HL-60 (cell line): ENCODE results near the gene PCED1B.

ENCODE experiments used
- POLR2AphosphoS5 ChIP-seq: IDR thresholded peaks from 2 replicates; pipeline ENCODE4 v1.6.1; 2012; ENCODE audit warnings: low read depth
- SPI1 ChIP-seq: IDR thresholded peaks from 2 replicates; pipeline ENCODE4 v1.6.1; 2012; ENCODE audit warnings: low read depth, mild to moderate bottlenecking, borderline replicate concordance
- TF ChIP-seq, protein P1 (sequence below): IDR thresholded peaks from one replicate; pipeline ENCODE4 v1.5.1; 2011; ENCODE audit warnings: low read length, control low read depth, inconsistent platforms; ENCODE audit not compliant: insufficient read depth
- TF ChIP-seq, protein P2 (sequence below): IDR thresholded peaks from 2 replicates; pipeline ENCODE4 v1.6.1; 2012; ENCODE audit warnings: low read depth; ENCODE audit not compliant: insufficient replicate concordance

DNA sequence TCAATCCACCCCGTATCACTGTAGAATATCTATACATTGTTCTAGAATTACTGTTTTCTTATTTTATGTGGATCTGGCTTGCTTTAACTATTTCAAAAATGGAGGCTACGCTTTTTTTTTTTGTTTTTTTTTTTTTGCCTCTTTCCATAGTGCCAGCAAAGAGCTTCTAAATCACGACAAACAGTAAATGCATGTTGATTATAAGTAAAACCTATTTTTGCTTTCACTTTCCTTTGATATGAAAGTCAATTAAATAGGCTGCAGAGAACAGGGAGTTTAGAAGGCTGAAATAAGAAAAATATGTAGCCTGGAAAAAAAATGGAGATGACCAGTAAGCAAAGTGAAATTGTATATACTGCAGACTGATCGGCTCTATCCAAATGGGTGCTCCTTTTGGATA lies 112.6 kb downstream of the PCED1B start:
- TF ChIP-seq, protein P1, sequence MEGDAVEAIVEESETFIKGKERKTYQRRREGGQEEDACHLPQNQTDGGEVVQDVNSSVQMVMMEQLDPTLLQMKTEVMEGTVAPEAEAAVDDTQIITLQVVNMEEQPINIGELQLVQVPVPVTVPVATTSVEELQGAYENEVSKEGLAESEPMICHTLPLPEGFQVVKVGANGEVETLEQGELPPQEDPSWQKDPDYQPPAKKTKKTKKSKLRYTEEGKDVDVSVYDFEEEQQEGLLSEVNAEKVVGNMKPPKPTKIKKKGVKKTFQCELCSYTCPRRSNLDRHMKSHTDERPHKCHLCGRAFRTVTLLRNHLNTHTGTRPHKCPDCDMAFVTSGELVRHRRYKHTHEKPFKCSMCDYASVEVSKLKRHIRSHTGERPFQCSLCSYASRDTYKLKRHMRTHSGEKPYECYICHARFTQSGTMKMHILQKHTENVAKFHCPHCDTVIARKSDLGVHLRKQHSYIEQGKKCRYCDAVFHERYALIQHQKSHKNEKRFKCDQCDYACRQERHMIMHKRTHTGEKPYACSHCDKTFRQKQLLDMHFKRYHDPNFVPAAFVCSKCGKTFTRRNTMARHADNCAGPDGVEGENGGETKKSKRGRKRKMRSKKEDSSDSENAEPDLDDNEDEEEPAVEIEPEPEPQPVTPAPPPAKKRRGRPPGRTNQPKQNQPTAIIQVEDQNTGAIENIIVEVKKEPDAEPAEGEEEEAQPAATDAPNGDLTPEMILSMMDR: no peak
- no peak for TF ChIP-seq POLR2AphosphoS5
- TF ChIP-seq, protein P2, sequence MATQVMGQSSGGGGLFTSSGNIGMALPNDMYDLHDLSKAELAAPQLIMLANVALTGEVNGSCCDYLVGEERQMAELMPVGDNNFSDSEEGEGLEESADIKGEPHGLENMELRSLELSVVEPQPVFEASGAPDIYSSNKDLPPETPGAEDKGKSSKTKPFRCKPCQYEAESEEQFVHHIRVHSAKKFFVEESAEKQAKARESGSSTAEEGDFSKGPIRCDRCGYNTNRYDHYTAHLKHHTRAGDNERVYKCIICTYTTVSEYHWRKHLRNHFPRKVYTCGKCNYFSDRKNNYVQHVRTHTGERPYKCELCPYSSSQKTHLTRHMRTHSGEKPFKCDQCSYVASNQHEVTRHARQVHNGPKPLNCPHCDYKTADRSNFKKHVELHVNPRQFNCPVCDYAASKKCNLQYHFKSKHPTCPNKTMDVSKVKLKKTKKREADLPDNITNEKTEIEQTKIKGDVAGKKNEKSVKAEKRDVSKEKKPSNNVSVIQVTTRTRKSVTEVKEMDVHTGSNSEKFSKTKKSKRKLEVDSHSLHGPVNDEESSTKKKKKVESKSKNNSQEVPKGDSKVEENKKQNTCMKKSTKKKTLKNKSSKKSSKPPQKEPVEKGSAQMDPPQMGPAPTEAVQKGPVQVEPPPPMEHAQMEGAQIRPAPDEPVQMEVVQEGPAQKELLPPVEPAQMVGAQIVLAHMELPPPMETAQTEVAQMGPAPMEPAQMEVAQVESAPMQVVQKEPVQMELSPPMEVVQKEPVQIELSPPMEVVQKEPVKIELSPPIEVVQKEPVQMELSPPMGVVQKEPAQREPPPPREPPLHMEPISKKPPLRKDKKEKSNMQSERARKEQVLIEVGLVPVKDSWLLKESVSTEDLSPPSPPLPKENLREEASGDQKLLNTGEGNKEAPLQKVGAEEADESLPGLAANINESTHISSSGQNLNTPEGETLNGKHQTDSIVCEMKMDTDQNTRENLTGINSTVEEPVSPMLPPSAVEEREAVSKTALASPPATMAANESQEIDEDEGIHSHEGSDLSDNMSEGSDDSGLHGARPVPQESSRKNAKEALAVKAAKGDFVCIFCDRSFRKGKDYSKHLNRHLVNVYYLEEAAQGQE: no peak
- TF ChIP-seq SPI1: no peak
